ENCODE results near the gene TNP1. TPM values are rescaled to one million over a fixed set of nuclear protein-coding genes. Genes with fewer than 3 reads are reported as not detected.

The TNP1 gene
- total and polyA plus RNA-seq, 4 donors = not detected

DNA sequence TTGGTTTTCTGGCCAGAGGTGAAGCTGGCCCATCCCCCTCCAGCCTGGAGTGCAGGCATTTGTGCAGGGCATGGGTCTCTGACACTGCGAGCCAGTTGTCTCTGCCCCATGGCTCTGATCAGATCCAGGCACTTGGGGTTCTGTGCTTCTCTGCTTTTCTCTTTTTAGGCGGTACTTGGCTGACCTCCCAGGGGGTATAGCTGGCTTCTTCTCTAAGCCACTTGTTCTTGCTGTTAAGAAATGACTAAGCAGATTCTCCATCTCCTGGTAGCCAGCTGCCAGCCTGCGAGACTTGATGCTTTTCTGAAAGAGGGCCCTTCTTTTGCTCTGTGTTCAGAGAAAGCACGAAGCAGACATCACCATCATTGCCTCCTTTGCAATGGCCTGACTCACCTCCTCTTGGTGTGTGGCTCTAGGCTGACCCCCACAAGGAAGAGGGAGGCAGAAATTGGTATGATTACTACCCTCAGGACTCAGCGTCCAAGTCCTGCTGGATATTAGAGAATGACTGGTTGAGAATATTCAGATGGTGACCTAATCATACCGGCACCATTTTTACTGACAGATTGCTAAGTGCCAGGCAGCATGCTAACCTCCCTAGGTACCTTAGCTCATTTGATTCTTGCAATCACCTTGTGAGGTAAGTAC, 32.7 kb downstream of the TNP1 start:
- WGBS = 82% methylated on average over 6 of the region's 6 CpGs

DNA sequence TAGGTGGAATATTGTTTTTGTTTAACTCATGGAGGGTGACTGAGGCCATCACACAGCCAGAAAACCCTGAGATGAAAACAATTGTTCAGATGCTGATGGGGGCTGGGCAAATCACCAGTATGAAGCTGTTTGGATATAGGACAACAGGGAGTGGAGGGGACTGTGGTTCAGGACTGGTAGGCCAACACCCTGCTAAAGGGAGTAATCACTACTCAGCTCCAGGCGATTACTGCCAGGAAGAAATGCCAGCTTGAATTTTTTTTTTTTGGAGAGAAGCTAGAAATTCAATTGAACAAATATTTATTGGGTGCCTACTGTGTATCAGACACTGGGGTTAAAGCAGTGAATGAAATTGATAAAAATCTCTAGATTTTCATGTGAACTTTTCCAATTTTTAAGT, 37.4 kb downstream of the TNP1 start:
- 39% methylated on average over 1 of the region's 1 CpG for WGBS
- Histone ChIP-seq H3K27me3 (ENCODE audit: control insufficient read depth in 4 of 4, insufficient read depth in 4 of 4, low read length in 3 of 4) (no peaks in the 10 kb centered on the region), H3K9ac (ENCODE audit: low read depth in 1 of 2, low read length in 2 of 2) (no peak overlapping the region), H3K9me3 (ENCODE audit: control insufficient read depth in 4 of 4, low read length in 3 of 4) (no peaks in the 10 kb centered on the region), H3K4me1 (ENCODE audit: control insufficient read depth in 4 of 4, insufficient read depth in 4 of 4, low read length in 3 of 4) (peaks cover 3 to 17% (median 10%) of the 10 kb centered on the region in 4 donors), H3K4me3 (ENCODE audit: low read depth in 1 of 3, low read length in 3 of 3) (no peak overlapping the region), H3K27ac (ENCODE audit: low read depth in 1 of 2, low read length in 2 of 2) (no peak overlapping the region), H3K36me3 (ENCODE audit: control insufficient read depth in 4 of 4, insufficient read depth in 3 of 4, low read depth in 1 of 4, low read length in 3 of 4) (no peaks in the 10 kb centered on the region)
- DNase-seq (ENCODE audit: low spot score) = no peak
- TF ChIP-seq GABPA (IDR thresholded peaks at IDR 0.05 in 1 of 2, conservative IDR thresholded peaks at IDR 0.05 in 1 of 2) (no peak), RAD21 (IDR thresholded peaks at IDR 0.05) (no peak), NR2F2 (IDR thresholded peaks at IDR 0.05) (no peak), JUND (IDR thresholded peaks at IDR 0.05) (no peak), TAF1 (conservative IDR thresholded peaks at IDR 0.05) (no peak), FOXA1 (IDR thresholded peaks at IDR 0.05) (no peak), HNF4G (IDR thresholded peaks at IDR 0.05) (no peak)
- TF ChIP-seq, protein P1, sequence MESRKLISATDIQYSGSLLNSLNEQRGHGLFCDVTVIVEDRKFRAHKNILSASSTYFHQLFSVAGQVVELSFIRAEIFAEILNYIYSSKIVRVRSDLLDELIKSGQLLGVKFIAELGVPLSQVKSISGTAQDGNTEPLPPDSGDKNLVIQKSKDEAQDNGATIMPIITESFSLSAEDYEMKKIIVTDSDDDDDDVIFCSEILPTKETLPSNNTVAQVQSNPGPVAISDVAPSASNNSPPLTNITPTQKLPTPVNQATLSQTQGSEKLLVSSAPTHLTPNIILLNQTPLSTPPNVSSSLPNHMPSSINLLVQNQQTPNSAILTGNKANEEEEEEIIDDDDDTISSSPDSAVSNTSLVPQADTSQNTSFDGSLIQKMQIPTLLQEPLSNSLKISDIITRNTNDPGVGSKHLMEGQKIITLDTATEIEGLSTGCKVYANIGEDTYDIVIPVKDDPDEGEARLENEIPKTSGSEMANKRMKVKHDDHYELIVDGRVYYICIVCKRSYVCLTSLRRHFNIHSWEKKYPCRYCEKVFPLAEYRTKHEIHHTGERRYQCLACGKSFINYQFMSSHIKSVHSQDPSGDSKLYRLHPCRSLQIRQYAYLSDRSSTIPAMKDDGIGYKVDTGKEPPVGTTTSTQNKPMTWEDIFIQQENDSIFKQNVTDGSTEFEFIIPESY (IDR thresholded peaks at IDR 0.05) = no peak

More for the DNA sequence above, 32.7 kb downstream of the TNP1 start:
- Histone ChIP-seq H3K27ac (ENCODE audit: low read depth in 1 of 2, low read length in 2 of 2) (no peak overlapping the region), H3K36me3 (ENCODE audit: control insufficient read depth in 4 of 4, insufficient read depth in 3 of 4, low read depth in 1 of 4, low read length in 3 of 4) (no peaks in the 10 kb centered on the region), H3K9me3 (ENCODE audit: control insufficient read depth in 4 of 4, low read length in 3 of 4) (no peaks in the 10 kb centered on the region), H3K4me3 (ENCODE audit: low read depth in 1 of 3, low read length in 3 of 3) (no peak overlapping the region), H3K9ac (ENCODE audit: low read depth in 1 of 2, low read length in 2 of 2) (no peak overlapping the region), H3K27me3 (ENCODE audit: control insufficient read depth in 4 of 4, insufficient read depth in 4 of 4, low read length in 3 of 4) (no peaks in the 10 kb centered on the region), H3K4me1 (ENCODE audit: control insufficient read depth in 4 of 4, insufficient read depth in 4 of 4, low read length in 3 of 4) (peaks cover 3 to 11% (median 7%) of the 10 kb centered on the region in 4 donors)
- DNase-seq (ENCODE audit: low spot score) = no peak
- TF ChIP-seq, protein P2, sequence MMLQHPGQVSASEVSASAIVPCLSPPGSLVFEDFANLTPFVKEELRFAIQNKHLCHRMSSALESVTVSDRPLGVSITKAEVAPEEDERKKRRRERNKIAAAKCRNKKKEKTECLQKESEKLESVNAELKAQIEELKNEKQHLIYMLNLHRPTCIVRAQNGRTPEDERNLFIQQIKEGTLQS (IDR thresholded peaks at IDR 0.05) = no peak
- TF ChIP-seq, protein P1 (IDR thresholded peaks at IDR 0.05) = no peak
- no peak for TF ChIP-seq JUND (IDR thresholded peaks at IDR 0.05)
- TF ChIP-seq, protein P3, sequence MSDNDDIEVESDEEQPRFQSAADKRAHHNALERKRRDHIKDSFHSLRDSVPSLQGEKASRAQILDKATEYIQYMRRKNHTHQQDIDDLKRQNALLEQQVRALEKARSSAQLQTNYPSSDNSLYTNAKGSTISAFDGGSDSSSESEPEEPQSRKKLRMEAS (IDR thresholded peaks at IDR 0.05) = no peak
- TF ChIP-seq RAD21 (IDR thresholded peaks at IDR 0.05) = no peak
- no peak for TF ChIP-seq EGR1 (IDR thresholded peaks at IDR 0.05; ENCODE audit: low read depth in 2 of 2)
- TF ChIP-seq RXRA (IDR thresholded peaks at IDR 0.05) = no peak
- no peak for TF ChIP-seq YY1 (IDR thresholded peaks at IDR 0.05)
- TF ChIP-seq SP1 (IDR thresholded peaks at IDR 0.05) = no peak
- no peak for TF ChIP-seq HNF4G (IDR thresholded peaks at IDR 0.05)
- TF ChIP-seq, protein P4, sequence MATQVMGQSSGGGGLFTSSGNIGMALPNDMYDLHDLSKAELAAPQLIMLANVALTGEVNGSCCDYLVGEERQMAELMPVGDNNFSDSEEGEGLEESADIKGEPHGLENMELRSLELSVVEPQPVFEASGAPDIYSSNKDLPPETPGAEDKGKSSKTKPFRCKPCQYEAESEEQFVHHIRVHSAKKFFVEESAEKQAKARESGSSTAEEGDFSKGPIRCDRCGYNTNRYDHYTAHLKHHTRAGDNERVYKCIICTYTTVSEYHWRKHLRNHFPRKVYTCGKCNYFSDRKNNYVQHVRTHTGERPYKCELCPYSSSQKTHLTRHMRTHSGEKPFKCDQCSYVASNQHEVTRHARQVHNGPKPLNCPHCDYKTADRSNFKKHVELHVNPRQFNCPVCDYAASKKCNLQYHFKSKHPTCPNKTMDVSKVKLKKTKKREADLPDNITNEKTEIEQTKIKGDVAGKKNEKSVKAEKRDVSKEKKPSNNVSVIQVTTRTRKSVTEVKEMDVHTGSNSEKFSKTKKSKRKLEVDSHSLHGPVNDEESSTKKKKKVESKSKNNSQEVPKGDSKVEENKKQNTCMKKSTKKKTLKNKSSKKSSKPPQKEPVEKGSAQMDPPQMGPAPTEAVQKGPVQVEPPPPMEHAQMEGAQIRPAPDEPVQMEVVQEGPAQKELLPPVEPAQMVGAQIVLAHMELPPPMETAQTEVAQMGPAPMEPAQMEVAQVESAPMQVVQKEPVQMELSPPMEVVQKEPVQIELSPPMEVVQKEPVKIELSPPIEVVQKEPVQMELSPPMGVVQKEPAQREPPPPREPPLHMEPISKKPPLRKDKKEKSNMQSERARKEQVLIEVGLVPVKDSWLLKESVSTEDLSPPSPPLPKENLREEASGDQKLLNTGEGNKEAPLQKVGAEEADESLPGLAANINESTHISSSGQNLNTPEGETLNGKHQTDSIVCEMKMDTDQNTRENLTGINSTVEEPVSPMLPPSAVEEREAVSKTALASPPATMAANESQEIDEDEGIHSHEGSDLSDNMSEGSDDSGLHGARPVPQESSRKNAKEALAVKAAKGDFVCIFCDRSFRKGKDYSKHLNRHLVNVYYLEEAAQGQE (IDR thresholded peaks at IDR 0.05) = no peak
- TF ChIP-seq GABPA (IDR thresholded peaks at IDR 0.05 in 1 of 2, conservative IDR thresholded peaks at IDR 0.05 in 1 of 2) = no peak
- TF ChIP-seq FOXA1 (IDR thresholded peaks at IDR 0.05) = no peak
- TF ChIP-seq FOXA2 (IDR thresholded peaks at IDR 0.05) = no peak
- no peak for TF ChIP-seq NR2F2 (IDR thresholded peaks at IDR 0.05)
